Activated naive CD4-positive, alpha-beta T cell treated with anti-CD3 and anti-CD28 coated beads, Interleukin-2, amount 10 ng/mL, durations not matched to agents 7 days and 5 days (primary cell): ENCODE results near the gene ATG2B.

Experiments used
- CTCF ChIA-PET: fragments of 350-600 bp; sonication (Branson Sonifier 250); formaldehyde crosslinking; loops from one replicate; lab custom pipeline; 2021; ENCODE audit warnings: antibody characterized with exemption; lab: Charles Lee
- DNase-seq: peaks from one replicate; pipeline ENCODE4 v3.0.0-alpha.2; 2020
- H3K27ac Mint-ChIP-seq: one replicate; pipeline ENCODE4 v1.8.0; 2021; ENCODE audit warnings: mild to moderate bottlenecking, moderate library complexity, mixed read lengths
- H3K27me3 Mint-ChIP-seq: one replicate; pipeline ENCODE4 v1.8.0; 2021; ENCODE audit warnings: mild to moderate bottlenecking, mixed read lengths
- H3K36me3 Mint-ChIP-seq: one replicate; pipeline ENCODE4 v1.8.0; 2021; ENCODE audit warnings: mixed read lengths
- H3K4me1 Mint-ChIP-seq: one replicate; pipeline ENCODE4 v1.8.0; 2021; ENCODE audit warnings: mixed read lengths
- H3K4me3 Mint-ChIP-seq: one replicate; pipeline ENCODE4 v1.8.0; 2021; ENCODE audit warnings: mild to moderate bottlenecking, moderate library complexity, mixed read lengths
- H3K9me3 Mint-ChIP-seq: one replicate; pipeline ENCODE4 v1.8.0; 2021; ENCODE audit warnings: mixed read lengths

The ATG2B gene

DNA sequence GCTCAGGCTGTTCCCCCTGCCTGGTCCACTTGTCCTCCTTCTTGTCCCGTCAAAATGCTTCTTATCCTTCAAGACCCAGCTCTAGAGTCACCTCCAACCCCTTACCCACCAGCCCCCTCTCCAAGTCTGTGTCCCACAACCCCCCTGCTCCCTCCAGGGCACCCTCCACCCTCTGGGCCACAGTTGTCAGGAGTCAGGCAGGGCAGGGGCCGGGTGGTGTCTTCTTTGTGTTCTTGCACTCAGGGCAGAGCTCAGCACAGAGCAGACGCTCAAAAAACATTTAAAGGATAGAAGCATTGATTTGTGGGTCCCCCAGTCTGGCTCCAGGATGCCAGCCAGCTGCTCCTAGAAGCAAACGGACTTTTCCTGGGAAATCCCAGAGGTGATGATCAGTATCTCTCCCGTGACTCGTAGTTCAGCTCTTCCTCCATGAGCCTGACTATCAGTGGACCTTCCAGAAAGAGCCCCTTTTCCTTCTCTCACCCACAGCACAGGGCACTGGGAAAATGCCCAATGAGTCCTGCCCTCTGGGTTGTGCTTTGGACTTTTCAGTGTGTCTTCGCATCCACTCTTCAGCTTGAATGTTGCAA lies 124.4 kb downstream of the ATG2B start:
- CTCF ChIA-PET = no interaction called here
- Mint-ChIP-seq H3K4me3 (no peak overlapping the region), H3K27ac (no peak overlapping the region), H3K27me3 (peaks cover 4% of the 10 kb centered on the region), H3K4me1 (no peaks in the 10 kb centered on the region), H3K36me3 (no peaks in the 10 kb centered on the region), H3K9me3 (no peaks in the 10 kb centered on the region)
- DNase-seq = no peak

DNA sequence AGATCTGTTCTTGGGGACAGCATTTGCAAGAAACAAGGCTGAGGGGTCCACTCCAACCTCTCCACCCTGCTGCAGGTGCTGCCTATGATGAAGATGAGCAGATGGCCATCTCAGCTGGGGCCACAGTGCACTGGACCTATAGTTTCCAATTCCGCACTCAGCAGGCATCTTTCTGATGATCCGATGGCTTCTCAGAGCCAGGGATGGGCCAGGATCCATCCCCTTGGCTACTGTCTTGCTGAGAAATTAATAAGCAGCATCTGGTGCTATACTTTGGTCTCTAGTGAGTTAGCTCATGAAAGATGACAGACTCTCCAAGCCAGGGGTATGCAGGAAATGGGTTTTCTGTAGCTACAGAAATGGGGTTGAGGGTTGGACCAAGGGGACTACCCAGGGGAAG lies 125.5 kb downstream of the ATG2B start:
- CTCF ChIA-PET = no interaction called here
- Mint-ChIP-seq H3K27me3 (no peaks in the 10 kb centered on the region), H3K27ac (no peak overlapping the region), H3K36me3 (no peaks in the 10 kb centered on the region), H3K4me3 (no peak overlapping the region), H3K9me3 (no peaks in the 10 kb centered on the region), H3K4me1 (no peaks in the 10 kb centered on the region)
- no peak for DNase-seq

DNA sequence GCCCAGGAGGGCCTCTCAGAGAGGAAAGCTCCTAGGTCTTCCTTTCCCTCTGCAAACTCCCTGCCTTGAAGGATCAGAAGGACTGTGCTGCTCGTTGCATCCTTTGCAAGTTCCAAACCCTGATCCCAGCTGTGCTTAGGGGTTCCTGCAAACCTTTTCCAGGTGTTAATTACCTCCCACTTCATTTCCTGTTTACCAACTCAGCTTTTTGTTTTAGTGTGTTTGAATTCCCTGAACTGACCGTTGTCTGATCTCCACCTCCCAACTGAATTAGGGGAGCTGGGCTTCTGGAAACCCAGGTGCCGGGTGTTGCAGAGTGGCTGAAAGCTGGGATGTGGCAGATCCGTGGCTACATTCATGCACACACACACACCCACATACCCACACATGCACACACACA lies 127.7 kb downstream of the ATG2B start:
- Mint-ChIP-seq H3K4me3 (no peak overlapping the region), H3K27me3 (no peaks in the 10 kb centered on the region), H3K27ac (no peak overlapping the region), H3K4me1 (no peaks in the 10 kb centered on the region), H3K36me3 (no peaks in the 10 kb centered on the region), H3K9me3 (no peaks in the 10 kb centered on the region)
- CTCF ChIA-PET = no interaction called here
- DNase-seq = no peak

DNA sequence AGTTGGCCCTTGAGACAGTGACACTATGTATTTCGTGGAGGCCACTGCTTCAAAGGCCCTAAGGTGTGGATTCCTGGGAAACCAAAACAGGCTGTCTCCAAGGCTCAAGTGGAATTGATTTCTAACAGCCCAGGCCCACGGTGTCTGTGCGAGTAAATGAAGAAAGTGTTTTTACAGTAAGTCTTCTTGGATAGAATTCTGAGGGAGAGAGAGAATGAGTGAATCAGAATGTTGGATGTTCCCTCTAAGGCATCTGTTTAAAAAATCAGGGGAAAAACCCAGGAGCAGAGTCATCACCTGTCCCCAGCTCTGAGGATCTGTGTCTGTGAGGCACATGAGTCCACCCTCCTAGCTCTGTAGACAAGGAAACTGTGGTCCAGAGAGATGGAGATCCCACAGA lies 129.5 kb downstream of the ATG2B start:
- DNase-seq = no peak
- Mint-ChIP-seq H3K4me3 (no peak overlapping the region), H3K27ac (no peak overlapping the region), H3K4me1 (no peaks in the 10 kb centered on the region), H3K27me3 (no peaks in the 10 kb centered on the region), H3K36me3 (no peaks in the 10 kb centered on the region), H3K9me3 (no peaks in the 10 kb centered on the region)
- CTCF ChIA-PET = no interaction called here

DNA sequence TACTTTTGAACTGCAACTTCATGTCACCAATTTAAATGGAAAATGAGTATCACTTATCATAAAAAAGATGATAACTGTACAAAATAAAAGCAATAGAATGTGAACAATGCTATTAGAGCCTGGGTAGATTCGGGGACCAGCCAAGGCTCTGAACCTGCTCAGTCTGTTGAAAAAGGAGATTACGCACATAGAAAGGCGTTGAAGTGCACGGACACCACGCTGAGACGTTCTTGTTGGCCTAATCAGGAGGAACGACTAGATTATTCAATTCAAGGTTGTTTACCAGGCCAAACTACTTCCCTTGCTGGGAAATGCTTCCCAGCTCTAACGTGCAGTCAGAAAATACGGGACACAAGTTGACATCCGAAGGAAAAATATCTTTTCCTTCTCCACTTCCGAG lies 130.6 kb downstream of the ATG2B start:
- H3K4me1 Mint-ChIP-seq = no peaks in the 10 kb centered on the region
- DNase-seq = no peak
- no peaks in the 10 kb centered on the region for H3K9me3 Mint-ChIP-seq
- no peak overlapping the region for H3K27ac Mint-ChIP-seq
- no peaks in the 10 kb centered on the region for H3K36me3 Mint-ChIP-seq
- no peak overlapping the region for H3K4me3 Mint-ChIP-seq
- no peaks in the 10 kb centered on the region for H3K27me3 Mint-ChIP-seq
- CTCF ChIA-PET = no interaction called here

DNA sequence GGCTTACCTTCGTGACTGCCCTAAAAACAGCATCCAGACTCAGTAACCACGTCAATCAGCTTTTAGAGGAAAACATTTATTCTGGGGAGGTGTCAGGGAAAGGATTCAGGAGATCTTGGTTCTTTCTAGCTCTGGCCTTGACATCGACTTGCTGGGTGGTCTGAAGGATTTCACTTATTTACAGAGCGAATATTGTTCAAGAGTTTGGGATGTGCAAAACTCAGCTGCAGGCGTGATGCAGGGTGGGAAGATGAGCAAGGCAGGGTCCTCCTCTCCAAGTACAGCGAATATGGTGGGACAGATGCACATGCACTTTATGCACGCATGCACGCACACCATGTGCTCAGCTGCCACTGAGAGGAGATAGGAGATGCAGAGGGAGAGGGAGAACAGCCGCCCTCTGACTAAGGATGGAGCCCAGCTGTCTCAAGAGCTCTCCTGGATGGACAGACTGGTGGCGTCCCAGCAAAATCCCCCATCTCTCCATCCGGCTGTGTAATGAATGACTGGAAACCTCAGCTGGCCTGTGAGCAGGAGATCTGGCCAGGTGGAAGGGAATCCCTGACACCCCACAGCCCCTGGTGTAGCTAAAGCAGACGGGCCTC lies 131.5 kb downstream of the ATG2B start:
- no peak for DNase-seq
- Mint-ChIP-seq H3K4me1 (no peaks in the 10 kb centered on the region), H3K27ac (no peak overlapping the region), H3K36me3 (no peaks in the 10 kb centered on the region), H3K27me3 (no peaks in the 10 kb centered on the region), H3K9me3 (no peaks in the 10 kb centered on the region), H3K4me3 (no peak overlapping the region)
- CTCF ChIA-PET = no interaction called here

DNA sequence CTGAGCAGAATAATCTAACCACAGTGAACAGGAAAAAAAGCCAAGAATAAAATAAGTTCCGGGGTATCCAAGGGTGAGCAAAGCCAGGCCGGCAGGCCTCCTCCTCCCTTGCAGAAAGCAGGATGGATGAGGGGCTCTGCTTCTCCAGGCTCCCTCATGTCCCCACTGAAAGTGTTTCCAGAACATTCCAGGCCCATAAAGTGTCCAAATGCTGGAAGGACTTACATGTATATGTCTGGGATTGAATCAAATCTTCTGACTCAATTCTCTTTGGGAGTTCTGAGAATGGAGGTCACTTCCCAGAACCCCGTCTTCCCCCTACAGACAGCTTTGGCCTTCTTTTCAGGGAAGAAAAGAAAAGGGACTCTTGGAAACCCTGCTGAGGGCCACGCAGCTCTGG lies 132.1 kb downstream of the ATG2B start:
- CTCF ChIA-PET = no interaction called here
- H3K27ac Mint-ChIP-seq = no peak overlapping the region

DNA sequence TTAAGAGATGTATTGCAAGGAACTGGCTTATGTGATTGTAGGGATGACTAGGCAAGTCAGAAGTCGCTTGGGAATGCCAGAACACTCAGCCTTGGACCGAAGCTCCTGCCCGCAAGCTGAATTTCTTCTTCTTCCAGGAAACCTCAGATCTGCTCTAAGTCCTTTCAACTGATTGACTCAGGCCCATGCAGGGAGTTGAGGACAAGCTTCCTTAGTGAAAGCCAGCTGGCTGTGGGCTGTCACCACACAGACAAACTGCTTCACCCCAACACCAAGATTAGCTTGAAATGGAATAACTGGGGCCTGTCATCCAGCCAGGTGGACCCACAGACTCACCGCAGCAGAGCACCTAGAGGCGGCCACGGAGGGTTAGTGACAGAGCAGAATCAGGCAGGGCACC lies 133.8 kb downstream of the ATG2B start:
- CTCF ChIA-PET = no interaction called here
- Mint-ChIP-seq H3K4me1 (no peaks in the 10 kb centered on the region), H3K27me3 (peaks cover 7% of the 10 kb centered on the region), H3K4me3 (no peak overlapping the region), H3K27ac (no peak overlapping the region), H3K9me3 (no peaks in the 10 kb centered on the region), H3K36me3 (no peaks in the 10 kb centered on the region)
- no peak for DNase-seq

More for the DNA sequence above, 132.1 kb downstream of the ATG2B start:
- no peaks in the 10 kb centered on the region for H3K27me3 Mint-ChIP-seq
- no peaks in the 10 kb centered on the region for H3K9me3 Mint-ChIP-seq
- no peak overlapping the region for H3K4me3 Mint-ChIP-seq
- H3K36me3 Mint-ChIP-seq = no peaks in the 10 kb centered on the region
- DNase-seq = no peak
- no peaks in the 10 kb centered on the region for H3K4me1 Mint-ChIP-seq
